GDM1 (cell line): ENCODE results near the gene ITPR2.
A peak's percentile ranks its signal among the peaks of the same experiment; 100 is the strongest.

Experiments
- DNase-seq: peaks from one replicate; lab custom pipeline; 2025; lab: John Stamatoyannopoulos, UW

Gene ITPR2

GRCh38 chr12:26513363-26514043 lies 319.5 kb downstream of the ITPR2 start:
- DNase-seq = no peak

GRCh38 chr12:26512213-26512612 lies 320.8 kb downstream of the ITPR2 start:
- DNase-seq = no peak

- no peak for DNase-seq
Observed at GRCh38 chr12:26510354-26510674, 322.7 kb downstream of the ITPR2 start.

- no peak for DNase-seq
Observed at GRCh38 chr12:26507613-26508012, 325.4 kb downstream of the ITPR2 start.

GRCh38 chr12:26499979-26500640 lies 332.9 kb downstream of the ITPR2 start:
- no peak for DNase-seq

GRCh38 chr12:26496170-26496569 lies 336.8 kb downstream of the ITPR2 start:
- DNase-seq = no peak

- no peak for DNase-seq
Observed at GRCh38 chr12:26493656-26494055, 339.3 kb downstream of the ITPR2 start.

GRCh38 chr12:26492406-26492805 lies 340.6 kb downstream of the ITPR2 start:
- no peak for DNase-seq

GRCh38 chr12:26489908-26490307 lies 343.1 kb downstream of the ITPR2 start:
- DNase-seq = no peak

GRCh38 chr12:26488351-26488750 lies 344.6 kb downstream of the ITPR2 start:
- DNase-seq = no peak

GRCh38 chr12:26473291-26473690 lies 359.7 kb downstream of the ITPR2 start:
- DNase-seq = peak; percentile 58

GRCh38 chr12:26471560-26471959 lies 361.4 kb downstream of the ITPR2 start:
- peak; percentile 76 for DNase-seq

GRCh38 chr12:26469421-26470180 lies 363.4 kb downstream of the ITPR2 start:
- DNase-seq = no peak

- no peak for DNase-seq
Observed at GRCh38 chr12:26467351-26467750, 365.6 kb downstream of the ITPR2 start.

- no peak for DNase-seq
Observed at GRCh38 chr12:26466726-26467125, 366.3 kb downstream of the ITPR2 start.

GRCh38 chr12:26465419-26466097 lies 367.4 kb downstream of the ITPR2 start:
- DNase-seq = no peak

- DNase-seq = no peak
Observed at GRCh38 chr12:26461776-26462175, 371.2 kb downstream of the ITPR2 start.

- DNase-seq = peak; percentile 28
Observed at GRCh38 chr12:26460361-26460760, 372.6 kb downstream of the ITPR2 start.

GRCh38 chr12:26455936-26456574 lies 376.9 kb downstream of the ITPR2 start:
- no peak for DNase-seq

- DNase-seq = no peak
Observed at GRCh38 chr12:26453246-26453645, 379.7 kb downstream of the ITPR2 start.

- peak; percentile 15 for DNase-seq
Observed at GRCh38 chr12:26452511-26452910, 380.5 kb downstream of the ITPR2 start.

GRCh38 chr12:26451763-26452162 lies 381.2 kb downstream of the ITPR2 start:
- DNase-seq = no peak
